HL-60/S4 (cell line): ENCODE measurements around the gene RCAN1.

Experiments used
- in situ Hi-C: fragments of 300-500 bp; cut with MboI; formaldehyde crosslinking; loops from 2 replicates; pipeline ENCODE4 v1.14.3; 2022; ENCODE audit warnings: low sequenced_read_pairs

Gene RCAN1

GRCh38 chr21:34545079-34545884 is 69.6 kb downstream of the RCAN1 start:
- in situ Hi-C loops, result no loop called here

- in situ Hi-C loops, result no loop called here
Observed at GRCh38 chr21:34544032-34544496, 70.8 kb downstream of the RCAN1 start.

- in situ Hi-C loops, result no loop called here
Observed at GRCh38 chr21:34543017-34543416, 71.9 kb downstream of the RCAN1 start.

- in situ Hi-C loops, result no loop called here
Observed at GRCh38 chr21:34540206-34540605, 74.7 kb downstream of the RCAN1 start.

GRCh38 chr21:34537838-34538237 is 77.1 kb downstream of the RCAN1 start:
- in situ Hi-C loops, result no loop called here

- in situ Hi-C loops, result no loop called here
Observed at GRCh38 chr21:34536820-34537219, 78.1 kb downstream of the RCAN1 start.

GRCh38 chr21:34536311-34536710 is 78.6 kb downstream of the RCAN1 start:
- in situ Hi-C loops, result no loop called here

- in situ Hi-C loops, result no loop called here
Observed at GRCh38 chr21:34535886-34536285, 79.0 kb downstream of the RCAN1 start.

- in situ Hi-C loops, result no loop called here
Observed at GRCh38 chr21:34534522-34534921, 80.4 kb downstream of the RCAN1 start.

- in situ Hi-C loops, result no loop called here
Observed at GRCh38 chr21:34533938-34534337, 81.0 kb downstream of the RCAN1 start.

- in situ Hi-C loops, result no loop called here
Observed at GRCh38 chr21:34531399-34531798, 83.5 kb downstream of the RCAN1 start.

- in situ Hi-C loops, result no loop called here
Observed at GRCh38 chr21:34530261-34530660, 84.7 kb downstream of the RCAN1 start.

GRCh38 chr21:34528131-34528561 is 86.8 kb downstream of the RCAN1 start:
- in situ Hi-C loops, result no loop called here

- in situ Hi-C loops, result no loop called here
Observed at GRCh38 chr21:34526618-34527290, 88.2 kb downstream of the RCAN1 start.

GRCh38 chr21:34526241-34526617 is 88.7 kb downstream of the RCAN1 start:
- in situ Hi-C loops, result no loop called here

GRCh38 chr21:34524646-34525601 is 90.0 kb downstream of the RCAN1 start:
- in situ Hi-C loops, result no loop called here

GRCh38 chr21:34523019-34523555 is 91.8 kb downstream of the RCAN1 start:
- in situ Hi-C loops, result no loop called here

- in situ Hi-C loops, result no loop called here
Observed at GRCh38 chr21:34522284-34522683, 92.6 kb downstream of the RCAN1 start.

- in situ Hi-C loops, result no loop called here
Observed at GRCh38 chr21:34521561-34521960, 93.4 kb downstream of the RCAN1 start.

GRCh38 chr21:34520764-34521508 is 94.0 kb downstream of the RCAN1 start:
- in situ Hi-C loops, result no loop called here
